Heart left ventricle (tissue), 16 donors: ENCODE results near the gene GREM2. TPM values are rescaled to one million over a fixed set of nuclear protein-coding genes. Genes with fewer than 3 reads are reported as not detected.

Experiments
- ATAC-seq, 4 donors: fragments of 200-7000 bp; cut with Tn5 transposase; one replicate each; pipeline ENCODE4 v1.9.1; 2020 to 2022; ENCODE audit warnings: moderate library complexity in 4 of 4, mild to moderate bottlenecking in 3 of 4, moderate number of reproducible peaks in 1 of 4
- DNase-seq, 5 donors: peaks; one replicate each; pipeline ENCODE4 v3.0.0-alpha.2; 2020
- H3K27ac ChIP-seq, 12 donors: fragments of 200-600 bp; sonication (generic) in 4 of 12; one replicate each; pipeline versions ENCODE4 v1.5.0 to v1.8.0; 2016 to 2022; ENCODE audit warnings: mild to moderate bottlenecking in 2 of 12
- H3K27me3 ChIP-seq, 9 donors: fragments of 200-600 bp; sonication (generic) in 2 of 9; one replicate each; pipeline versions ENCODE4 v1.5.1 to v1.8.0; 2016 to 2022; ENCODE audit warnings: mild to moderate bottlenecking in 3 of 9
- H3K36me3 ChIP-seq, 9 donors: fragments of 200-600 bp; sonication (generic) in 2 of 9; one replicate each; pipeline versions ENCODE4 v1.5.0 to v1.8.0; 2018 to 2022; ENCODE audit warnings: mild to moderate bottlenecking in 2 of 9
- H3K4me1 ChIP-seq, 12 donors: fragments of 200-600 bp; sonication (generic) in 4 of 12; one replicate each; pipeline versions ENCODE4 v1.5.0 to v1.8.0; 2016 to 2022; ENCODE audit warnings: mild to moderate bottlenecking in 3 of 12
- H3K4me3 ChIP-seq, 12 donors: fragments of 200-600 bp; sonication (generic) in 4 of 12; one replicate each; pipeline versions ENCODE4 v1.5.0 to v1.8.0; 2017 to 2022; ENCODE audit warnings: mild to moderate bottlenecking in 9 of 12, moderate library complexity in 4 of 12
- H3K9me3 ChIP-seq, 12 donors: fragments of 200-600 bp; sonication (generic) in 4 of 12; one replicate each; pipeline versions ENCODE4 v1.5.0 to v1.8.0; 2016 to 2022; ENCODE audit warnings: mild to moderate bottlenecking in 1 of 12
- POLR2A ChIP-seq, 2 donors: fragments of 450-650 bp; IDR thresholded peaks; one replicate each; pipeline ENCODE4 v1.6.1; 2017; ENCODE audit warnings: antibody characterized with exemption in 2 of 2, mild to moderate bottlenecking in 2 of 2, moderate library complexity in 2 of 2
- WGBS, 4 donors: extraction: QIAGEN DNeasy Blood & Tissue Kit in 2 of 4; methylation state at CpG; one replicate each; pipeline versions ENCODE4 v1.1.5 to v1.1.7; 2013 to 2018; 5-methylcytosine and 5-hydroxymethylcytosine counted together
- intact Hi-C, 10 donors: fragments of 100-400 bp; cut with DNase I; formaldehyde crosslinking; loops; one replicate each; pipeline versions ENCODE4 v1.11.1 to v1.14.2; 2022
- polyA plus RNA-seq, 2 donors: library from polyadenylated mRNA; stranded (reverse); fragments of 200-250 nt; gene quantifications; one replicate each; pipeline ENCODE4 v1.2.3, GENCODE V29; 2013
- total RNA-seq, 9 donors: library from RNA; depleted of rRNA in 2 of 9; stranded (reverse); fragments of >200 nt in 2 of 9; fragmentation: NEBNext Ultra II Directional in 3 of 9; extraction: Animal tissue kit (Norgen Biotek cat#: 25700) in 3 of 9; gene quantifications; one replicate each; pipeline versions ENCODE4 v1.1.0 to v1.2.4, GENCODE V29; 2016 to 2023
- TF ChIP-seq, protein P1 (sequence below), 12 donors: fragments of 200-600 bp; sonication (generic) in 4 of 12; IDR thresholded peaks; one replicate each; pipeline versions ENCODE4 v1.5.0 to v1.8.0; 2018 to 2022; ENCODE audit warnings: antibody characterized with exemption in 12 of 12, mild to moderate bottlenecking in 5 of 12
- donor health status: ischemic (EF 13 %, LVEDD 7.1; RV severe dilation, severe dysfunction).
- donor health status: healthy with polysubstance abuse.
- donor health status: DM: no; HTN: yes; CAD: no.
- donor health status: DM: no; HTN: no; CAD: no.
- donor health status: ischemic (EF 25% LVEDD 6.9; RV normal size, moderate dysfunction).
- donor health status: ischemic (EF 25% LVEDD 5.7; RV mildly dilated, moderate dysfunction).
- donor health status: healthy.
- donor health status: DM: yes; HTN: yes; CAD: no.
- donor health status: ischemic (EF 35%, LVEDD 5.7; RV mildly dilated, moderate dysfunction).
- donor health status: nonischemic (EF 11% LVEDD 7.7; RV severe dilation, severe dysfunction).
- donor health status: DM: yes; HTN: yes; CAD: no.
- donor health status: PGD.
- donor health status: ischemic (EF 29% LVEDD 5.4; RV normal size, mild dysfunction).
- donor health status: nonischemic (EF 23%, LVEDD 6.1; RV moderate dilation, normal function).

The GREM2 gene
- total and polyA plus RNA-seq, 11 donors: 0.66 TPM; not detected in 10

GRCh38 chr1:240646571-240647240 lies 34.8 kb upstream of the GREM2 start:
- DNase-seq: no peak
- no peak overlapping the region for H3K27ac ChIP-seq
- H3K36me3 ChIP-seq: no peaks in the 10 kb centered on the region
- TF ChIP-seq POLR2A (IDR thresholded peaks at IDR 0.05): no peak
- TF ChIP-seq, protein P1, sequence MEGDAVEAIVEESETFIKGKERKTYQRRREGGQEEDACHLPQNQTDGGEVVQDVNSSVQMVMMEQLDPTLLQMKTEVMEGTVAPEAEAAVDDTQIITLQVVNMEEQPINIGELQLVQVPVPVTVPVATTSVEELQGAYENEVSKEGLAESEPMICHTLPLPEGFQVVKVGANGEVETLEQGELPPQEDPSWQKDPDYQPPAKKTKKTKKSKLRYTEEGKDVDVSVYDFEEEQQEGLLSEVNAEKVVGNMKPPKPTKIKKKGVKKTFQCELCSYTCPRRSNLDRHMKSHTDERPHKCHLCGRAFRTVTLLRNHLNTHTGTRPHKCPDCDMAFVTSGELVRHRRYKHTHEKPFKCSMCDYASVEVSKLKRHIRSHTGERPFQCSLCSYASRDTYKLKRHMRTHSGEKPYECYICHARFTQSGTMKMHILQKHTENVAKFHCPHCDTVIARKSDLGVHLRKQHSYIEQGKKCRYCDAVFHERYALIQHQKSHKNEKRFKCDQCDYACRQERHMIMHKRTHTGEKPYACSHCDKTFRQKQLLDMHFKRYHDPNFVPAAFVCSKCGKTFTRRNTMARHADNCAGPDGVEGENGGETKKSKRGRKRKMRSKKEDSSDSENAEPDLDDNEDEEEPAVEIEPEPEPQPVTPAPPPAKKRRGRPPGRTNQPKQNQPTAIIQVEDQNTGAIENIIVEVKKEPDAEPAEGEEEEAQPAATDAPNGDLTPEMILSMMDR (IDR thresholded peaks at IDR 0.05): no peak
- H3K9me3 ChIP-seq: no peaks in the 10 kb centered on the region
- no peak overlapping the region for H3K4me3 ChIP-seq
- no peak for ATAC-seq
- intact Hi-C loops: no loop called here
- H3K4me1 ChIP-seq: no peaks in the 10 kb centered on the region
- no peaks in the 10 kb centered on the region for H3K27me3 ChIP-seq
- 71 to 82% (median 75%) methylated on average over 7 of the region's 7 CpGs for WGBS, 4 donors

GRCh38 chr1:240644732-240645131 lies 32.8 kb upstream of the GREM2 start:
- Histone ChIP-seq H3K4me3 (no peak overlapping the region), H3K9me3 (no peaks in the 10 kb centered on the region), H3K27ac (no peak overlapping the region), H3K4me1 (no peaks in the 10 kb centered on the region), H3K27me3 (no peaks in the 10 kb centered on the region), H3K36me3 (no peaks in the 10 kb centered on the region)
- DNase-seq: no peak
- TF ChIP-seq, protein P1 (IDR thresholded peaks at IDR 0.05): no peak
- no peak for TF ChIP-seq POLR2A (IDR thresholded peaks at IDR 0.05)
- intact Hi-C loops: no loop called here
- no peak for ATAC-seq
- 62 to 78% (median 67%) methylated on average over 6 of the region's 6 CpGs for WGBS, 4 donors

DNA sequence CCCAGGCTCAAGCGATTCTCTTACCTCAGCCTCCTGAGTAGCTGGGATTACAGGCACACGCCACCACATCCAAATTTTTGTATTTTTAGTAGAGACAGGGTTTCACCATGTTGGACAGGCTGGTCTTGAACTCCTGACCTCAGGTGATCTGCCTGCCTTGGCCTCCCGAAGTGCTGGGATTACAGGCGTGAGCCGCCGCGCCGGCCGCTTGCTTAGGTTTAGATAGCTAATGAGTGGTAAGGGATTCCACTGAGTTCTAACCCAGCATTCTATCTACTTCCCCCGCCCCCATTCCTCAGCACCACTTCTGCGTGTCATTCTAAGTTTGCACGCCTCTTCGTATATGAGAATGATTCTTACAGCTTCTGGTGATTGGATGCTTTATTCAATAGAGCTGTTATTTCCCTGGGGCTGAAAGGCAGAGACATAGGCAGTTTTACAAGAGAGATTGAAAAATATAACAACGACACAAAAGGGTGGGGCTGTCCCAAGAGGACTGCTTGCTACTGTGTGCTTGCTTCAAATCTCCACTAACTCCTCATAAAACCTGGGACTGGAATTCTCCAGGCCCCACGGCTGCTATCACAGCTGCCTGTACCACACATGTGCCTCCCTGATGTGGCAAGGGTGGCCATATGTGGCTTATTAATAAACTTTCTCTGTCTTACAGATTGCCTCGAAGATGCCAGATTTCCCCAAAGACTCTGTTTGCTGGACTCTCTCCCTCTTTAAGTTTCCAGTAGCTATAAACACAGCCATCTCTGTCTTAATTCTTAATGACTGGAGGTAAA lies 23.7 kb upstream of the GREM2 start:
- WGBS, 4 donors: 82 to 88% (median 87%) methylated on average over 16 of the region's 16 CpGs
- intact Hi-C loops: no loop called here
- no peak for TF ChIP-seq POLR2A (IDR thresholded peaks at IDR 0.05)
- TF ChIP-seq, protein P1 (IDR thresholded peaks at IDR 0.05): no peak

GRCh38 chr1:240630409-240630808 lies 18.5 kb upstream of the GREM2 start:
- no peak for TF ChIP-seq POLR2A (IDR thresholded peaks at IDR 0.05)
- TF ChIP-seq, protein P1 (IDR thresholded peaks at IDR 0.05): no peak
- WGBS, 4 donors: 70 to 78% (median 76%) methylated on average over 5 of the region's 5 CpGs
- no peak overlapping the region for H3K27ac ChIP-seq
- no peak overlapping the region for H3K4me3 ChIP-seq
- intact Hi-C loops: no loop called here
- no peaks in the 10 kb centered on the region for H3K9me3 ChIP-seq
- DNase-seq: no peak
- no peak for ATAC-seq
- no peaks in the 10 kb centered on the region for H3K36me3 ChIP-seq
- no peaks in the 10 kb centered on the region for H3K4me1 ChIP-seq
- H3K27me3 ChIP-seq: no peaks in the 10 kb centered on the region

More for the DNA sequence above, 23.7 kb upstream of the GREM2 start:
- Histone ChIP-seq H3K27me3 (no peaks in the 10 kb centered on the region), H3K27ac (no peak overlapping the region), H3K4me3 (no peak overlapping the region), H3K36me3 (no peaks in the 10 kb centered on the region), H3K9me3 (no peaks in the 10 kb centered on the region), H3K4me1 (no peaks in the 10 kb centered on the region)
- DNase-seq (no peak), ATAC-seq (no peak)
